ENCODE data around the gene PRRT1B.

- no peak for TF ChIP-seq CTCF (conservative IDR thresholded peaks at IDR 0.05)
- TF ChIP-seq ZFX (IDR thresholded peaks at IDR 0.05), result no peak
These were observed 45.1 kb downstream of the PRRT1B start for GRCh38 chr9:131590449-131590848.
